ENCODE results near the gene NPR2.

- TF ChIP-seq, protein P1, sequence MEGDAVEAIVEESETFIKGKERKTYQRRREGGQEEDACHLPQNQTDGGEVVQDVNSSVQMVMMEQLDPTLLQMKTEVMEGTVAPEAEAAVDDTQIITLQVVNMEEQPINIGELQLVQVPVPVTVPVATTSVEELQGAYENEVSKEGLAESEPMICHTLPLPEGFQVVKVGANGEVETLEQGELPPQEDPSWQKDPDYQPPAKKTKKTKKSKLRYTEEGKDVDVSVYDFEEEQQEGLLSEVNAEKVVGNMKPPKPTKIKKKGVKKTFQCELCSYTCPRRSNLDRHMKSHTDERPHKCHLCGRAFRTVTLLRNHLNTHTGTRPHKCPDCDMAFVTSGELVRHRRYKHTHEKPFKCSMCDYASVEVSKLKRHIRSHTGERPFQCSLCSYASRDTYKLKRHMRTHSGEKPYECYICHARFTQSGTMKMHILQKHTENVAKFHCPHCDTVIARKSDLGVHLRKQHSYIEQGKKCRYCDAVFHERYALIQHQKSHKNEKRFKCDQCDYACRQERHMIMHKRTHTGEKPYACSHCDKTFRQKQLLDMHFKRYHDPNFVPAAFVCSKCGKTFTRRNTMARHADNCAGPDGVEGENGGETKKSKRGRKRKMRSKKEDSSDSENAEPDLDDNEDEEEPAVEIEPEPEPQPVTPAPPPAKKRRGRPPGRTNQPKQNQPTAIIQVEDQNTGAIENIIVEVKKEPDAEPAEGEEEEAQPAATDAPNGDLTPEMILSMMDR (IDR thresholded peaks at IDR 0.05): no peak
- peak; percentile 81 to 92 for TF ChIP-seq POLR2AphosphoS5 (IDR thresholded peaks at IDR 0.05)
- TF ChIP-seq POLR2A (IDR thresholded peaks at IDR 0.05; ENCODE audit: low read depth): peak; percentile 34
Measured at GRCh38 chr9:35748858-35749514, 42.4 kb upstream of the NPR2 start, which contains the start of the genes GBA2 and RGP1.
